Keratinocyte (primary cell): ENCODE measurements around the gene PFKFB3. TPM values are rescaled to one million over a fixed set of nuclear protein-coding genes. Genes with fewer than 3 reads are reported as not detected.

Experiments used
- DNase-seq: peaks from one replicate; pipeline ENCODE4 v3.0.0-alpha.2; 2011; ENCODE audit warnings: low read depth, missing footprints, low spot score
- FAIRE-seq: peaks from 2 replicates; lab custom pipeline; 2011; peaks lifted over from hg19 to GRCh38; lab: Jason Lieb, UNC
- H2AFZ ChIP-seq: 2 replicates; pipeline ENCODE4 v1.6.0; 2012; ENCODE audit warnings: low read length, control low read depth, inconsistent platforms; ENCODE audit not compliant: control insufficient read depth
- H3K27ac ChIP-seq: 2 replicates; pipeline ENCODE4 v1.5.1; 2011; ENCODE audit warnings: low read length; ENCODE audit not compliant: control insufficient read depth, insufficient read depth
- H3K27me3 ChIP-seq: 3 replicates; pipeline ENCODE4 v1.6.0; 2011; ENCODE audit warnings: low read length; ENCODE audit not compliant: control insufficient read depth, insufficient read depth; ENCODE audit errors: extremely low read depth
- H3K36me3 ChIP-seq, 2 experiments: 2 replicates in 1 of 2; 3 replicates in 1 of 2; pipeline ENCODE4 v1.5.1; 2011; ENCODE audit warnings: low read length in 2 of 2, mild to moderate bottlenecking in 1 of 2; ENCODE audit not compliant: control insufficient read depth in 2 of 2, insufficient read depth in 2 of 2; ENCODE audit errors: extremely low read depth in 1 of 2
- H3K4me1 ChIP-seq: 3 replicates; pipeline ENCODE4 v1.5.1; 2011; ENCODE audit warnings: low read length; ENCODE audit not compliant: control insufficient read depth, insufficient read depth; ENCODE audit errors: extremely low read depth
- H3K4me2 ChIP-seq: 3 replicates; pipeline ENCODE4 v1.6.0; 2011; ENCODE audit warnings: low read depth, low read length; ENCODE audit not compliant: control insufficient read depth, insufficient read depth; ENCODE audit errors: extremely low read depth
- H3K4me3 ChIP-seq, 3 experiments: fragments of 200-600 bp in 1 of 3; sonication (generic) in 1 of 3; 2 replicates in 2 of 3; 3 replicates in 1 of 3; pipeline ENCODE4 v1.5.1; 2011 to 2016; ENCODE audit warnings: low read length in 3 of 3, mild to moderate bottlenecking in 3 of 3, control low read depth in 2 of 3, inconsistent platforms in 1 of 3, low read depth in 1 of 3, mixed read lengths in 1 of 3, mixed run types in 1 of 3, moderate library complexity in 1 of 3; ENCODE audit not compliant: control insufficient read depth in 2 of 3, insufficient read depth in 2 of 3; ENCODE audit errors: extremely low read depth in 1 of 3
- H3K79me2 ChIP-seq: 2 replicates; pipeline ENCODE4 v1.6.0; 2012; ENCODE audit warnings: low read length; ENCODE audit not compliant: control insufficient read depth, insufficient read depth
- H3K9ac ChIP-seq: 3 replicates; pipeline ENCODE4 v1.6.0; 2011; ENCODE audit warnings: low read length; ENCODE audit not compliant: control insufficient read depth, insufficient read depth; ENCODE audit errors: extremely low read depth
- H3K9me1 ChIP-seq: 3 replicates; pipeline ENCODE4 v1.6.0; 2011; ENCODE audit warnings: low read length; ENCODE audit not compliant: control insufficient read depth, insufficient read depth; ENCODE audit errors: extremely low read depth
- H3K9me3 ChIP-seq: 2 replicates; pipeline ENCODE4 v1.5.1; 2012; ENCODE audit warnings: low read depth, low read length; ENCODE audit not compliant: control insufficient read depth
- H4K20me1 ChIP-seq: 3 replicates; pipeline ENCODE4 v1.6.0; 2011; ENCODE audit warnings: low read length; ENCODE audit not compliant: control insufficient read depth, insufficient read depth; ENCODE audit errors: extremely low read depth
- EZH2 ChIP-seq: IDR thresholded peaks from one replicate; pipeline ENCODE4 v1.6.1; 2012; ENCODE audit warnings: inconsistent platforms, mild to moderate bottlenecking, low read length, moderate library complexity
- dilution Hi-C: fragments of 300-500 bp; cut with MboI; formaldehyde crosslinking; loops from one replicate; pipeline ENCODE4 v1.7.0; 2020; ENCODE audit warnings: low sequenced_read_pairs; ENCODE audit not compliant: extremely low pct_ligation_motif_present
- polyA plus RNA-seq, 5 experiments: library from polyadenylated mRNA; depleted of rRNA in 3 of 5; stranded (reverse) in 3 of 5; stranded (forward) in 1 of 5; unstranded in 1 of 5; fragments of >200 nt; gene quantifications; 1 replicate in 1 of 5; 2 replicates in 3 of 5; 3 replicates in 1 of 5; pipeline versions ENCODE4 v1.2.1 to v1.2.3, GENCODE V29; 2011 to 2012; ENCODE audit warnings: missing spikeins in 2 of 5, low read depth in 1 of 5, low replicate concordance in 1 of 5
- TF ChIP-seq, protein P1 (sequence below), 3 experiments: IDR thresholded peaks in 1 of 3; conservative IDR thresholded peaks in 1 of 3; optimal IDR thresholded peaks in 1 of 3; 2 replicates in 2 of 3; 3 replicates in 1 of 3; pipeline versions ENCODE3 to v1.5.1; 2011; ENCODE audit warnings: low read length in 3 of 3, mild to moderate bottlenecking in 3 of 3, moderate library complexity in 2 of 3, control low read depth in 1 of 3, inconsistent platforms in 1 of 3; ENCODE audit not compliant: insufficient read depth in 2 of 3; ENCODE audit errors: extremely low read depth in 1 of 3

Gene PFKFB3
- polyA plus RNA-seq, 1 donor (not counting 4 experiments of a cell fraction or from before 2014, with no cell fraction given) = 18.6 TPM

- Histone ChIP-seq H3K4me2 (no peak overlapping the region), H3K79me2 (no peaks in the 10 kb centered on the region), H3K4me1 (no peaks in the 10 kb centered on the region), H3K27me3 (no peaks in the 10 kb centered on the region), H3K9ac (no peak overlapping the region), H4K20me1 (no peaks in the 10 kb centered on the region), H3K9me1 (no peaks in the 10 kb centered on the region), H3K4me3 (no peak overlapping the region), H3K36me3 (peaks cover 36 to 49% of the 10 kb centered on the region in 2 experiments), H2AFZ (no peak overlapping the region), H3K9me3 (no peaks in the 10 kb centered on the region), H3K27ac (no peak overlapping the region)
- FAIRE-seq = no peak
- dilution Hi-C loops = no loop called here
- TF ChIP-seq, protein P1, sequence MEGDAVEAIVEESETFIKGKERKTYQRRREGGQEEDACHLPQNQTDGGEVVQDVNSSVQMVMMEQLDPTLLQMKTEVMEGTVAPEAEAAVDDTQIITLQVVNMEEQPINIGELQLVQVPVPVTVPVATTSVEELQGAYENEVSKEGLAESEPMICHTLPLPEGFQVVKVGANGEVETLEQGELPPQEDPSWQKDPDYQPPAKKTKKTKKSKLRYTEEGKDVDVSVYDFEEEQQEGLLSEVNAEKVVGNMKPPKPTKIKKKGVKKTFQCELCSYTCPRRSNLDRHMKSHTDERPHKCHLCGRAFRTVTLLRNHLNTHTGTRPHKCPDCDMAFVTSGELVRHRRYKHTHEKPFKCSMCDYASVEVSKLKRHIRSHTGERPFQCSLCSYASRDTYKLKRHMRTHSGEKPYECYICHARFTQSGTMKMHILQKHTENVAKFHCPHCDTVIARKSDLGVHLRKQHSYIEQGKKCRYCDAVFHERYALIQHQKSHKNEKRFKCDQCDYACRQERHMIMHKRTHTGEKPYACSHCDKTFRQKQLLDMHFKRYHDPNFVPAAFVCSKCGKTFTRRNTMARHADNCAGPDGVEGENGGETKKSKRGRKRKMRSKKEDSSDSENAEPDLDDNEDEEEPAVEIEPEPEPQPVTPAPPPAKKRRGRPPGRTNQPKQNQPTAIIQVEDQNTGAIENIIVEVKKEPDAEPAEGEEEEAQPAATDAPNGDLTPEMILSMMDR (optimal IDR thresholded peaks at IDR 0.05 in 1 of 3, IDR thresholded peaks at IDR 0.05 in 1 of 3, conservative IDR thresholded peaks at IDR 0.05 in 1 of 3; ENCODE audit: extremely low read depth in 1 of 3, insufficient read depth in 2 of 3, low read length in 3 of 3) = no peak
- no peak for TF ChIP-seq EZH2
- no peak for DNase-seq
These were observed 26.6 kb downstream of the PFKFB3 start for GRCh38 chr10:6229290-6229689.

GRCh38 chr10:6229746-6230145, 27.0 kb downstream of the PFKFB3 start:
- FAIRE-seq = no peak
- dilution Hi-C loops = no loop called here
- TF ChIP-seq, protein P1 (optimal IDR thresholded peaks at IDR 0.05 in 1 of 3, IDR thresholded peaks at IDR 0.05 in 1 of 3, conservative IDR thresholded peaks at IDR 0.05 in 1 of 3; ENCODE audit: extremely low read depth in 1 of 3, insufficient read depth in 2 of 3, low read length in 3 of 3) = no peak
- TF ChIP-seq EZH2 = no peak
- no peak for DNase-seq
- Histone ChIP-seq H4K20me1 (no peaks in the 10 kb centered on the region), H3K79me2 (no peaks in the 10 kb centered on the region), H3K4me1 (no peaks in the 10 kb centered on the region), H3K27me3 (no peaks in the 10 kb centered on the region), H3K27ac (no peak overlapping the region), H3K4me3 (no peak overlapping the region), H3K9me1 (no peaks in the 10 kb centered on the region), H2AFZ (no peak overlapping the region), H3K9me3 (no peaks in the 10 kb centered on the region), H3K4me2 (no peak overlapping the region), H3K9ac (no peak overlapping the region), H3K36me3 (peaks cover 36 to 50% of the 10 kb centered on the region in 2 experiments)
